Measurements from ENCODE around the gene RIMS1. TPM values are rescaled to one million over a fixed set of nuclear protein-coding genes. Genes with fewer than 3 reads are reported as not detected.
A peak's percentile ranks its signal among the peaks of the same experiment; 100 is the strongest.

RIMS1 gene
- 3.4 TPM for total RNA-seq

- DNase-seq (ENCODE audit: low spot score) (no peak), ATAC-seq (peak; percentile 43)
- intact Hi-C loops (cut with DNase I), result no loop called here
Measured at GRCh38 chr6:71886184-71887005, at the start of gene RIMS1. RIMS1 (plus strand) TSS chr6:71886550; CDS start chr6:71887024, 474 bp downstream.

- DNase-seq (ENCODE audit: low spot score) (no peak), ATAC-seq (no peak)
- intact Hi-C loops (cut with DNase I), result no loop called here
Measured at GRCh38 chr6:71851214-71851613, 35.1 kb upstream of the RIMS1 start.

- ATAC-seq (no peak), DNase-seq (ENCODE audit: low spot score) (no peak)
- intact Hi-C loops (cut with DNase I), result no loop called here
Measured at GRCh38 chr6:71852948-71853347, 33.4 kb upstream of the RIMS1 start.

GRCh38 chr6:71855406-71855805 is 30.9 kb upstream of the RIMS1 start:
- intact Hi-C loops (cut with DNase I), result no loop called here
- no peak for DNase-seq (ENCODE audit: low spot score)
- no peak for ATAC-seq

- no peak for DNase-seq (ENCODE audit: low spot score)
- no peak for ATAC-seq
- intact Hi-C loops (cut with DNase I), result no loop called here
Measured at GRCh38 chr6:71879016-71879415, 7.3 kb upstream of the RIMS1 start.

GRCh38 chr6:71887006-71887743 is 825 bp downstream of the RIMS1 start:
- DNase-seq (ENCODE audit: low spot score) (no peak), ATAC-seq (peak; percentile 42)
- intact Hi-C loops (cut with DNase I), result no loop called here

- DNase-seq (ENCODE audit: low spot score), result no peak
- intact Hi-C loops (cut with DNase I), result no loop called here
- ATAC-seq, result no peak
Measured at GRCh38 chr6:71887744-71888230, 1.4 kb downstream of the RIMS1 start.

- intact Hi-C loops (cut with DNase I), result no loop called here
- DNase-seq (ENCODE audit: low spot score) (no peak), ATAC-seq (no peak)
Measured at GRCh38 chr6:71888756-71889340, 2.5 kb downstream of the RIMS1 start.

- intact Hi-C loops (cut with DNase I), result no loop called here
- ATAC-seq (no peak), DNase-seq (ENCODE audit: low spot score) (no peak)
Measured at GRCh38 chr6:71889366-71889765, 3.0 kb downstream of the RIMS1 start.

- no peak for DNase-seq (ENCODE audit: low spot score)
- ATAC-seq, result no peak
- intact Hi-C loops (cut with DNase I), result no loop called here
Measured at GRCh38 chr6:71892641-71893040, 6.3 kb downstream of the RIMS1 start.

GRCh38 chr6:71900642-71901041 is 14.3 kb downstream of the RIMS1 start:
- DNase-seq (ENCODE audit: low spot score), result no peak
- intact Hi-C loops (cut with DNase I), result no loop called here
- ATAC-seq, result no peak

- intact Hi-C loops (cut with DNase I), result no loop called here
- ATAC-seq (no peak), DNase-seq (ENCODE audit: low spot score) (no peak)
Measured at GRCh38 chr6:71902261-71902660, 15.9 kb downstream of the RIMS1 start.

GRCh38 chr6:71906813-71907212 is 20.5 kb downstream of the RIMS1 start:
- intact Hi-C loops (cut with DNase I), result no loop called here
- ATAC-seq (no peak), DNase-seq (ENCODE audit: low spot score) (no peak)

GRCh38 chr6:71908162-71908765 is 21.9 kb downstream of the RIMS1 start:
- DNase-seq (ENCODE audit: low spot score), result no peak
- ATAC-seq, result no peak
- intact Hi-C loops (cut with DNase I), result no loop called here

GRCh38 chr6:71913444-71914234 is 27.3 kb downstream of the RIMS1 start:
- no peak for ATAC-seq
- intact Hi-C loops (cut with DNase I), result loop anchor here (5.0 kb wide), 1 partner anchor 981 kb away; no protein-coding TSS in a partner anchor
- DNase-seq (ENCODE audit: low spot score), result no peak

- no peak for ATAC-seq
- intact Hi-C loops (cut with DNase I), result no loop called here
- no peak for DNase-seq (ENCODE audit: low spot score)
Measured at GRCh38 chr6:71929047-71929446, 42.7 kb downstream of the RIMS1 start.

- ATAC-seq, result no peak
- intact Hi-C loops (cut with DNase I), result no loop called here
- no peak for DNase-seq (ENCODE audit: low spot score)
Measured at GRCh38 chr6:71933881-71934280, 47.5 kb downstream of the RIMS1 start.

GRCh38 chr6:71965404-71965803 is 79.1 kb downstream of the RIMS1 start:
- no peak for ATAC-seq
- intact Hi-C loops (cut with DNase I), result no loop called here
- no peak for DNase-seq (ENCODE audit: low spot score)

GRCh38 chr6:71967436-71967835 is 81.1 kb downstream of the RIMS1 start:
- intact Hi-C loops (cut with DNase I), result no loop called here
- DNase-seq (ENCODE audit: low spot score) (no peak), ATAC-seq (no peak)

Data from sciatic nerve (tissue), 2 donors.